ENCODE results near the gene RPS18.

DNA sequence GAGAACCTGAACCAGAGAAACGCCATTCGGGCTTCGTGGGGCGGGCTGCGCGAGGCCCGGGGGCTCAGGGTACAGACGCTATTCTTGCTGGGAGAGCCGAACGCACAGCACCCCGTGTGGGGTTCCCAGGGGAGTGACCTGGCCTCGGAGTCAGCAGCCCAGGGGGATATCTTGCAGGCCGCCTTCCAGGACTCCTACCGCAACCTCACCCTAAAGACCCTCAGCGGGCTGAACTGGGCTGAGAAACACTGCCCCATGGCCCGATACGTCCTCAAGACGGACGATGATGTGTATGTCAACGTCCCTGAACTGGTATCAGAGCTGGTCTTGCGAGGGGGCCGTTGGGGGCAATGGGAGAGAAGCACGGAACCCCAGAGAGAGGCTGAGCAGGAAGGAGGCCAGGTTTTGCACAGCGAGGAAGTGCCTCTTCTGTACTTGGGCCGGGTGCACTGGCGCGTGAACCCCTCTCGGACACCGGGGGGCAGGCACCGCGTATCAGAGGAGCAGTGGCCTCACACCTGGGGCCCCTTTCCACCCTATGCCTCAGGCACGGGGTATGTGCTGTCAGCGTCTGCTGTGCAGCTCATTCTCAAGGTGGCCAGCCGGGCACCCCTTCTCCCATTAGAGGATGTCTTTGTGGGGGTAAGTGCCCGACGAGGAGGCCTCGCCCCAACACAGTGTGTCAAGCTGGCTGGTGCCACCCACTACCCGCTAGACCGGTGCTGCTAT, 6.0 kb downstream of the RPS18 start:
- TF ChIP-seq POLR2AphosphoS5 (IDR thresholded peaks at IDR 0.05; ENCODE audit: low read depth, low read length) (peak; percentile 69; the same call in 1 of the 2 replicates), TAF1 (IDR thresholded peaks at IDR 0.05; ENCODE audit: borderline replicate concordance, low read depth, low read length) (no peak)

Measured in GM12892 (cell line).